Measurements from ENCODE around the gene ERC2. TPM values are rescaled to one million over a fixed set of nuclear protein-coding genes. Genes with fewer than 3 reads are reported as not detected.
"Not testable (repeated sequence)": the region's sequence is repeated elsewhere in the genome, so short reads cannot be mapped to it uniquely, and the experiment has no call there.

Gene ERC2
- total RNA-seq, 2 donors from 2014 or later, result 0.21 to 0.30 TPM

GRCh38 chr3:55505776-55506175 lies 962.5 kb downstream of the ERC2 start:
- Histone ChIP-seq H3K4me3 (no peak overlapping the region), H3K27ac (no peak overlapping the region), H3K27me3 (no peaks in the 10 kb centered on the region), H3K4me1 (no peaks in the 10 kb centered on the region), H3K9ac (ENCODE audit: low read depth in 2 of 2, low read length in 2 of 2) (no peak overlapping the region), H3K9me3 (no peaks in the 10 kb centered on the region), H3K36me3 (no peaks in the 10 kb centered on the region)
- DNase-seq, result no peak
- intact Hi-C loops (cut with DNase I), result no loop called here
- TF ChIP-seq CTCF (IDR thresholded peaks at IDR 0.05), result no peak

- H3K27me3 ChIP-seq; intact Hi-C loops (cut with DNase I); H3K4me3 ChIP-seq; H3K4me1 ChIP-seq; H3K9me3 ChIP-seq; H3K36me3 ChIP-seq; H3K9ac ChIP-seq (ENCODE audit: low read depth in 2 of 2, low read length in 2 of 2); H3K27ac ChIP-seq: not testable (repeated sequence)
- peak; percentile 27 for TF ChIP-seq CTCF (IDR thresholded peaks at IDR 0.05)
- DNase-seq, result peak; percentile 52
These were observed 963.2 kb downstream of the ERC2 start for GRCh38 chr3:55505102-55505501.

GRCh38 chr3:55501905-55502304 lies 966.4 kb downstream of the ERC2 start:
- intact Hi-C loops (cut with DNase I), result no loop called here
- no peak overlapping the region for H3K9ac ChIP-seq (ENCODE audit: low read depth in 2 of 2, low read length in 2 of 2)
- H3K9me3 ChIP-seq, result no peaks in the 10 kb centered on the region
- no peaks in the 10 kb centered on the region for H3K36me3 ChIP-seq
- DNase-seq, result no peak
- no peaks in the 10 kb centered on the region for H3K27me3 ChIP-seq
- no peak overlapping the region for H3K27ac ChIP-seq
- H3K4me1 ChIP-seq, result no peaks in the 10 kb centered on the region
- TF ChIP-seq CTCF (IDR thresholded peaks at IDR 0.05), result no peak
- H3K4me3 ChIP-seq, result no peak overlapping the region

GRCh38 chr3:55500555-55501330 lies 967.5 kb downstream of the ERC2 start:
- no peak for TF ChIP-seq CTCF (IDR thresholded peaks at IDR 0.05)
- no peaks in the 10 kb centered on the region for H3K4me1 ChIP-seq
- no peak overlapping the region for H3K27ac ChIP-seq
- no peaks in the 10 kb centered on the region for H3K36me3 ChIP-seq
- H3K4me3 ChIP-seq, result no peak overlapping the region
- intact Hi-C loops (cut with DNase I), result no loop called here
- H3K27me3 ChIP-seq, result no peaks in the 10 kb centered on the region
- H3K9me3 ChIP-seq, result no peaks in the 10 kb centered on the region
- DNase-seq, result no peak
- no peak overlapping the region for H3K9ac ChIP-seq (ENCODE audit: low read depth in 2 of 2, low read length in 2 of 2)

- intact Hi-C loops (cut with DNase I), result no loop called here
- Histone ChIP-seq H3K27me3 (no peaks in the 10 kb centered on the region), H3K36me3 (no peaks in the 10 kb centered on the region), H3K27ac (no peak overlapping the region), H3K4me3 (no peak overlapping the region), H3K9me3 (no peaks in the 10 kb centered on the region), H3K9ac (ENCODE audit: low read depth in 2 of 2, low read length in 2 of 2) (no peak overlapping the region), H3K4me1 (no peaks in the 10 kb centered on the region)
- no peak for DNase-seq
- no peak for TF ChIP-seq CTCF (IDR thresholded peaks at IDR 0.05)
These were observed 969.7 kb downstream of the ERC2 start for GRCh38 chr3:55498520-55498919.
